Left ventricle myocardium inferior (tissue), 1 donor: Measurements from ENCODE around the gene NTRK3. TPM values are rescaled to one million over a fixed set of nuclear protein-coding genes. Genes with fewer than 3 reads are reported as not detected.

Experiments
- DNase-seq: peaks from one replicate; pipeline ENCODE4 v3.0.0-alpha.2; 2020
- H3K27ac ChIP-seq: fragments of 200-600 bp; replicated peaks from 2 replicates; pipeline ENCODE4 v1.8.0; 2021
- H3K27me3 ChIP-seq: fragments of 200-600 bp; 2 replicates; pipeline ENCODE4 v1.8.0; 2021; ENCODE audit warnings: low read depth
- H3K36me3 ChIP-seq: fragments of 200-600 bp; 2 replicates; pipeline ENCODE4 v1.8.0; 2021
- H3K4me1 ChIP-seq: fragments of 200-600 bp; 2 replicates; pipeline ENCODE4 v1.8.0; 2021
- H3K4me3 ChIP-seq: fragments of 200-600 bp; 2 replicates; pipeline ENCODE4 v1.8.0; 2021; ENCODE audit warnings: mild to moderate bottlenecking, moderate library complexity
- H3K9me3 ChIP-seq: fragments of 200-600 bp; replicated peaks from 2 replicates; pipeline ENCODE4 v1.8.0; 2021
- intact Hi-C: fragments of 100-400 bp; cut with micrococcal nuclease; formaldehyde crosslinking; loops from one replicate; pipeline ENCODE4 v1.11.0; 2022
- total RNA-seq: library from RNA; stranded (reverse); fragmentation: NEBNext Ultra II Directional; extraction: Animal tissue kit (Norgen Biotek cat#: 25700); gene quantifications from one replicate; pipeline ENCODE4 v1.2.1, GENCODE V29; 2021
- TF ChIP-seq, protein P1 (sequence below): fragments of 200-600 bp; IDR thresholded peaks from 2 replicates; pipeline ENCODE4 v1.8.0; 2021; ENCODE audit warnings: antibody characterized with exemption, mild to moderate bottlenecking, borderline replicate concordance
- donor health status: DM: no; HTN: yes; CAD: no; lungs with severe emphysema.

NTRK3 gene
- total RNA-seq, 1 donor from 2014 or later = 1.6 TPM

DNA sequence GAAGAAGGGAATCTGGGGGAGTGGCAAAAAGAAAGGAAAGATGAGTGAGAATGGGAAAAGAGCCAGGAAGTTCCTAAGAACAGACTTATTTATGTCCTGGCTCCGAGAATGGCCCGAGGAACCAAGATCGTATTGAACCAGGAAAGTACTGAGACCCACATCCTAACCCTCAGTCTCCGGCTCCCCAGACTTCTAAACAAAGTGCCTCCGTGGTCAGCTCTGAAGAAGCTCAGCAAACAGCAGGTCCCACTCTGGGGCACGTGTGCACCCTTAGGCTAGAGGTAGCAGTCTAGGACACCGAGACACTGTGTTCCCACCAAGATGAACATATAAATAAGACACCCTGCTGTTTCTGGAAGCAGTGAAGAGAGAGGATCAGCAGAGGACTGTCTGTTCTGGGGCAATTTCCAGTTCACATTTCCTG is 307.4 kb downstream of the NTRK3 start:
- intact Hi-C loops = no loop called here
- Histone ChIP-seq H3K27me3 (no peaks in the 10 kb centered on the region), H3K36me3 (no peaks in the 10 kb centered on the region), H3K9me3 (no peaks in the 10 kb centered on the region), H3K27ac (peak overlapping the region; percentile 82), H3K4me3 (no peak overlapping the region), H3K4me1 (peaks cover 43% of the 10 kb centered on the region)
- TF ChIP-seq, protein P1, sequence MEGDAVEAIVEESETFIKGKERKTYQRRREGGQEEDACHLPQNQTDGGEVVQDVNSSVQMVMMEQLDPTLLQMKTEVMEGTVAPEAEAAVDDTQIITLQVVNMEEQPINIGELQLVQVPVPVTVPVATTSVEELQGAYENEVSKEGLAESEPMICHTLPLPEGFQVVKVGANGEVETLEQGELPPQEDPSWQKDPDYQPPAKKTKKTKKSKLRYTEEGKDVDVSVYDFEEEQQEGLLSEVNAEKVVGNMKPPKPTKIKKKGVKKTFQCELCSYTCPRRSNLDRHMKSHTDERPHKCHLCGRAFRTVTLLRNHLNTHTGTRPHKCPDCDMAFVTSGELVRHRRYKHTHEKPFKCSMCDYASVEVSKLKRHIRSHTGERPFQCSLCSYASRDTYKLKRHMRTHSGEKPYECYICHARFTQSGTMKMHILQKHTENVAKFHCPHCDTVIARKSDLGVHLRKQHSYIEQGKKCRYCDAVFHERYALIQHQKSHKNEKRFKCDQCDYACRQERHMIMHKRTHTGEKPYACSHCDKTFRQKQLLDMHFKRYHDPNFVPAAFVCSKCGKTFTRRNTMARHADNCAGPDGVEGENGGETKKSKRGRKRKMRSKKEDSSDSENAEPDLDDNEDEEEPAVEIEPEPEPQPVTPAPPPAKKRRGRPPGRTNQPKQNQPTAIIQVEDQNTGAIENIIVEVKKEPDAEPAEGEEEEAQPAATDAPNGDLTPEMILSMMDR = no peak
- no peak for DNase-seq

DNA sequence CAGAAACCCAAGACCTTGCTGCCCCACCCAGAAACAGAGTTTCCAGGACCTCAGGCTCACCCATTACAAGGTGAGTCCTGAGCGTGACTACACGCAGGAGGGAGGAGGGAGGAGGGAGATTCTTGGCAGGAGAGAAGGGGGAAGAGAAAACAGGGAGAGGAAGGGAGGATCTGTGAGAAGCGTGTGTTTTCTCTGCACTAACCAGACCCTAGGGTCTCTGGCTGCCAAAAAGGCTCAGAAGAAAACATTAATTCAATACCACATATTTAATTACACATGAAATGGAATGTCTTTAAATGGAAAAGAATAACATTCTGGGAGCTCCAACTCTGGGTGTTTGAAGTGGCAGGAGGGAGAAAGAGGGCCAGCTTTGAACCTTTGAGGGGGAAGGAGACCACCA is 309.0 kb downstream of the NTRK3 start:
- H3K9me3 ChIP-seq = no peaks in the 10 kb centered on the region
- H3K27ac ChIP-seq = no peak overlapping the region
- H3K27me3 ChIP-seq = no peaks in the 10 kb centered on the region
- no peak for DNase-seq
- no peaks in the 10 kb centered on the region for H3K36me3 ChIP-seq
- no peak overlapping the region for H3K4me3 ChIP-seq
- intact Hi-C loops = no loop called here
- peaks cover 43% of the 10 kb centered on the region for H3K4me1 ChIP-seq
- TF ChIP-seq, protein P1 = no peak

DNA sequence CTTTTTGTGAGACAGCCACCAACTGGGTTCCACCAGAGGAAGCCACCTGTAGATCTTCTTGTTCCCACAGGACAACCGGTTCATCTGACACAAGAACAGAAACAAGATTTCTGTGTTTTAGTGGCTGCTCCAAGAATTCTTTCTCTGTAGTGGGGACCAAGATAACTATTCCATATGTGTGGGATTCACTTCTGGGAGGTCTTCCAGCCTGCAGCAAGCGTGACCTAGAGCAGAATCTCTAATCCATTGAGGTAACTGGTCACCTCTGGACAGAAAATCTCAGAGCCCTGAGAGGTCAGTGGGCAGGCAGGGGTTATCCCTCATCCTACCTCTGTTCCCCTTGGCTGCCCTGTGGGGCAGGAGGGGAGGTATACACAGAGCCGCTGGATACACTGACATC is 311.3 kb downstream of the NTRK3 start:
- H3K9me3 ChIP-seq = no peaks in the 10 kb centered on the region
- H3K27ac ChIP-seq = peak overlapping the region; percentile 76
- H3K4me3 ChIP-seq = no peak overlapping the region
- H3K27me3 ChIP-seq = no peaks in the 10 kb centered on the region
- TF ChIP-seq, protein P1 = no peak
- H3K4me1 ChIP-seq = peaks cover 46% of the 10 kb centered on the region
- DNase-seq = no peak
- no peaks in the 10 kb centered on the region for H3K36me3 ChIP-seq
- intact Hi-C loops = no loop called here

DNA sequence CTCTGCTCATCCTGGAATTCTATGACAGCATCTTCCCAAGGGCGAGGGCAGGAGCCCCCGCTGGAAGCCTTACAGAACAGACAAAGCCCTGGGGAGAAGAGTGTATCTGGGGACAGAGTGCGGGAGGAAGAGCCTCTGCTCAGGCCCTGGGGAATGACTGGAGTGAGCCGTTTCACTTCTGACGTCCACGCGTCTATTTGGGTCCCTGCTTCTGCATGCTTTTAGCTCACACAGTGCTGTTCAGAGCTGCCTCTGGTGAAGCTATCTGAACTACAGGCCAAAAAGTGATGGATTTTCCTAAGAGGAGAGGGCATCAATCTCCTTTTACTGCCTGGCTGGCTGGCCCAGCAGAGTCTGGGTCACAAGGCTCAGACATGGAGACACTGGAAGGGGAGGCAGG is 311.8 kb downstream of the NTRK3 start:
- peak; percentile 31 for DNase-seq
- TF ChIP-seq, protein P1 = no peak
- H3K27me3 ChIP-seq = no peaks in the 10 kb centered on the region
- peak overlapping the region; percentile 76 for H3K27ac ChIP-seq
- H3K4me3 ChIP-seq = no peak overlapping the region
- no peaks in the 10 kb centered on the region for H3K36me3 ChIP-seq
- no peaks in the 10 kb centered on the region for H3K9me3 ChIP-seq
- intact Hi-C loops = no loop called here
- peaks cover 46% of the 10 kb centered on the region for H3K4me1 ChIP-seq

DNA sequence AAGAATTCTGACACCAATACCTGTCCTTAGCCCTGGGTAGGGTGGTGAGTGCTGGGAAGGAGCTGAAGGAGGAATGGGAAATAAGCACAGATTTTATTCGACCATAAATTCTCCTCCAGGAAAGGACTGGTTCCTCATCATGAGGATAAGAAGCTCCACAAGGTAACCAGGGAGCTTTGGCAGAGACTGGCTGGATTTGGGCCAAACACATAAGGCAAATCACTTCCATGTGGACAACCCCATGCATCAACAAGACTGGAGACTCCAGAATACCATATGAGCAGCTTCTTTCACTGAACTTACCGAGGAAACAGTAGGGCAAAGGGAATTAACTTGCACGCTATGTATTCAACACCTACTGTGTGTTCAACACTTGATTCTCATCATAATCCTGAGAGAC is 312.5 kb downstream of the NTRK3 start:
- Histone ChIP-seq H3K4me1 (peaks cover 43% of the 10 kb centered on the region), H3K27ac (peak overlapping the region; percentile 58), H3K27me3 (no peaks in the 10 kb centered on the region), H3K9me3 (no peaks in the 10 kb centered on the region), H3K4me3 (no peak overlapping the region), H3K36me3 (no peaks in the 10 kb centered on the region)
- no peak for DNase-seq
- TF ChIP-seq, protein P1 = no peak
- intact Hi-C loops = no loop called here

DNA sequence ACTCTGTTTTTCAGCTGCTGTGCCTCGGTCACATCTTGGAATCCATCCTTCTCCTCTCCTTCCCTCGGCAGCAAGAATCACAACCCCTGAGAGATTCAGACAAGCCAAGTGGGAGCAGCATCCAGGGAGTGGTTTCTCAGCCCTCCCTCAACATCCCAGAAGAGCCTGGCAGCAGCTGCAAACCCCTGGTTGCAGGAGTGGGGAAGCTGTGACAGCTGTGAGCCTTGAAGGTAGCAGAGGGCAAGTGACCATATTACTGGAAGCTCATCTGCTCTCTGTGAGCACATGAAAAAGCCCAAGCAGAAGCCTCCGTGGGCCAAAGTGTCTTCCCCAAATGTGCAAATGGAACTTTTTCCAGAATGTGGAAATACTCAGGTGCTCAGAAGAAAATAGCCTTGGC is 312.9 kb downstream of the NTRK3 start:
- H3K4me1 ChIP-seq = peaks cover 39% of the 10 kb centered on the region
- H3K4me3 ChIP-seq = no peak overlapping the region
- intact Hi-C loops = no loop called here
- no peak for DNase-seq
- no peaks in the 10 kb centered on the region for H3K9me3 ChIP-seq
- peak overlapping the region; percentile 58 for H3K27ac ChIP-seq
- H3K27me3 ChIP-seq = no peaks in the 10 kb centered on the region
- TF ChIP-seq, protein P1 = no peak
- no peaks in the 10 kb centered on the region for H3K36me3 ChIP-seq
